Uterus (tissue), 2 donors: ENCODE measurements around the gene TBC1D5.

ENCODE experiments used
- POLR2A ChIP-seq, 2 donors: fragments of 450-650 bp; IDR thresholded peaks; one replicate each; pipeline ENCODE4 v1.6.1; 2016; ENCODE audit warnings: antibody characterized with exemption in 2 of 2, mild to moderate bottlenecking in 1 of 2, moderate library complexity in 1 of 2
- TF ChIP-seq, protein P1 (sequence below), 4 experiments: fragments of 200-600 bp in 2 of 4; fragments of 450-650 bp in 2 of 4; sonication (generic) in 2 of 4; IDR thresholded peaks; one replicate each; pipeline ENCODE4 v1.5.1; 2016 to 2019; ENCODE audit warnings: antibody characterized with exemption in 4 of 4, mild to moderate bottlenecking in 2 of 4, moderate library complexity in 1 of 4

DNA sequence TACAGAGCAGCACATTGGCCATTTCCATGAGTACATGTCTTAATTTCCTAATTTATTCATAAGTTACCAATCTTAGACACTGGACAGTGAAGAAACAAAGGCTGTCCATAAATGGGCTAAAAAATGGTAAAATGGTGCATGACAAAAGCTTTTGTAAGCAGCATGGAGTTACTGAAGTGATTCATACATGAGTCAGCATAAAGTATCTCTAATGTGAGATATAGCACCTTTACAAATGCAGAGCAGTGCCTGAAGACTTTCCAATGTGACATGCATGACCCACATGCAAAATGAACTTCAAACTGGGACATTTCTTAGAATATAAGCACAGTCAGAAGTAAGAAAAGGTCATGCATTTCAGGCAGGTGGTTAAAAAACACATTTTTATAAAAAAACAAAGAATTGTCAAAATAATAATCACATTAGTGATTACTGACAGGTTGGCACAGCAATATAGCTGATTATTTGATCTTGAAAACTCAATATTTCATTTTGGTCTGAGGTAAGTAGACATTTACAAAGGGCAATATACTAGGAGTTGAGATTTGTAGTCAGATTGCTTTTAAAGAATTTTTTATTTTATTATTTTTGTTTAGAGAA, 558.4 kb downstream of the TBC1D5 start:
- TF ChIP-seq, protein P1, sequence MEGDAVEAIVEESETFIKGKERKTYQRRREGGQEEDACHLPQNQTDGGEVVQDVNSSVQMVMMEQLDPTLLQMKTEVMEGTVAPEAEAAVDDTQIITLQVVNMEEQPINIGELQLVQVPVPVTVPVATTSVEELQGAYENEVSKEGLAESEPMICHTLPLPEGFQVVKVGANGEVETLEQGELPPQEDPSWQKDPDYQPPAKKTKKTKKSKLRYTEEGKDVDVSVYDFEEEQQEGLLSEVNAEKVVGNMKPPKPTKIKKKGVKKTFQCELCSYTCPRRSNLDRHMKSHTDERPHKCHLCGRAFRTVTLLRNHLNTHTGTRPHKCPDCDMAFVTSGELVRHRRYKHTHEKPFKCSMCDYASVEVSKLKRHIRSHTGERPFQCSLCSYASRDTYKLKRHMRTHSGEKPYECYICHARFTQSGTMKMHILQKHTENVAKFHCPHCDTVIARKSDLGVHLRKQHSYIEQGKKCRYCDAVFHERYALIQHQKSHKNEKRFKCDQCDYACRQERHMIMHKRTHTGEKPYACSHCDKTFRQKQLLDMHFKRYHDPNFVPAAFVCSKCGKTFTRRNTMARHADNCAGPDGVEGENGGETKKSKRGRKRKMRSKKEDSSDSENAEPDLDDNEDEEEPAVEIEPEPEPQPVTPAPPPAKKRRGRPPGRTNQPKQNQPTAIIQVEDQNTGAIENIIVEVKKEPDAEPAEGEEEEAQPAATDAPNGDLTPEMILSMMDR (IDR thresholded peaks at IDR 0.05): no peak
- TF ChIP-seq POLR2A (IDR thresholded peaks at IDR 0.05): no peak
